GM13977 (cell line): ENCODE measurements around the gene DSTYK.
A peak's percentile ranks its signal among the peaks of the same experiment; 100 is the strongest.

Source experiments
- DNase-seq: peaks from one replicate; pipeline ENCODE4 v3.0.0; 2012; ENCODE audit warnings: low spot score
- CTCF ChIP-seq: IDR thresholded peaks from 2 replicates; pipeline ENCODE4 v1.5.1; 2012; ENCODE audit warnings: mild to moderate bottlenecking, control low read depth; ENCODE audit not compliant: insufficient read depth; ENCODE audit errors: extremely low read depth, missing control alignments
- in situ Hi-C: fragments of 300-500 bp; cut with MboI; formaldehyde crosslinking; loops from one replicate; pipeline ENCODE4 v1.12.0; 2022; ENCODE audit warnings: low sequenced_read_pairs, low pct_unique_long_range_greater_than_20kb, mixed read lengths, inconsistent platforms; ENCODE audit not compliant: unreplicated experiment

Gene DSTYK

GRCh38 chr1:205240569-205240968, 29.1 kb upstream of the DSTYK start:
- DNase-seq = no peak
- in situ Hi-C loops = no loop called here
- TF ChIP-seq CTCF = no peak

GRCh38 chr1:205240118-205240517, 28.6 kb upstream of the DSTYK start:
- no peak for TF ChIP-seq CTCF
- in situ Hi-C loops = no loop called here
- DNase-seq = no peak

- no peak for TF ChIP-seq CTCF
- in situ Hi-C loops = no loop called here
- no peak for DNase-seq
Observed at GRCh38 chr1:205239078-205239477, 27.6 kb upstream of the DSTYK start.

- in situ Hi-C loops = no loop called here
- TF ChIP-seq CTCF = no peak
- DNase-seq = peak; percentile 58
Observed at GRCh38 chr1:205237526-205238484, 26.3 kb upstream of the DSTYK start.

- TF ChIP-seq CTCF = no peak
- in situ Hi-C loops = no loop called here
- no peak for DNase-seq
Observed at GRCh38 chr1:205236951-205237475, 25.5 kb upstream of the DSTYK start.

- no peak for DNase-seq
- in situ Hi-C loops = no loop called here
- no peak for TF ChIP-seq CTCF
Observed at GRCh38 chr1:205236526-205236925, 25.0 kb upstream of the DSTYK start.
